Mesenteric fat pad (tissue), 1 donor: ENCODE measurements around the gene INPP5D. TPM values are rescaled to one million over a fixed set of nuclear protein-coding genes. Genes with fewer than 3 reads are reported as not detected.
"Not testable (repeated sequence)": the region's sequence is repeated elsewhere in the genome, so short reads cannot be mapped to it uniquely, and the experiment has no call there.

ENCODE experiments used
- DNase-seq: peaks from one replicate; pipeline ENCODE4 v3.0.0-alpha.2; 2020; ENCODE audit warnings: low spot score
- long read RNA-seq: library from polyadenylated mRNA; unstranded; transcript quantifications from one replicate; pipeline ENCODE4 v2.0.0, GENCODE V29; 2020
- total RNA-seq: library from RNA; stranded (reverse); fragmentation: NEBNext Ultra II Directional; extraction: Animal tissue kit (Norgen Biotek cat#: 25700); gene quantifications from one replicate; pipeline ENCODE4 v1.2.1, GENCODE V29; 2021
- donor health status: DM: yes; HTN: yes; CAD: no.

The INPP5D gene
- 28.8 TPM for total RNA-seq
- long read RNA-seq, partial matches to known transcripts, result 21 of 29 reads
- long read RNA-seq, other reads (novel, unspliced or antisense), result 4 of 29 reads

DNA sequence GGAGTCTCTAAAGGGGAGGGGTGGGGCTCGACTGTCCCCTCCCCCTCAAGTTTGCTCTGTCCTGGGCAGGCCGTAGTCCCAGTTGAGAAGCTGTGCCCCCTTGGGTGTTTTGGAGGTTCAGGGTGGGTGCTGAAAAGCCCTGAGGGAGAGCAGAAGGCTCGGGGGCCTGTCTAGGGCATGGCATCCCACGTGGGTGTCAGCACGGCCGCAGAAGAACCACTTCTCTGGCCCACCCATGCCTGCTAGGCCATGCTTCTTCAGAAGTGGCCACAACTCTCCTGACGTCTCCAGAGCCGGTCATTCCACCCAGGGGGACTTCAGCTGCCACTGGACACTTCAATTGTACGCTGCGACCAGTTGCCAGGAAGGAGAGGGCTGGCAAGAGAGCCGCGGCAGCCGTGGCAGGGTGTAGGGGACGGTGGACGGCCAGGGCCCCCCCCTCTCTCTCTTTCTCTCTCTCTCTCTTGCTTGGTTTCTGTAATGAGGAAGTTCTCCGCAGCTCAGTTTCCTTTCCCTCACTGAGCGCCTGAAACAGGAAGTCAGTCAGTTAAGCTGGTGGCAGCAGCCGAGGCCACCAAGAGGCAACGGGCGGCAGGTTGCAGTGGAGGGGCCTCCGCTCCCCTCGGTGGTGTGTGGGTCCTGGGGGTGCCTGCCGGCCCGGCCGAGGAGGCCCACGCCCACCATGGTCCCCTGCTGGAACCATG, at the start of gene INPP5D:
Gene INPP5D (plus strand): TSS at position 546 of the 704 bp plus-strand sequence. CDS start 137 bp downstream, at position 683.
- peak; percentile 90 for DNase-seq

GRCh38 chr2:233010569-233011267, 49.4 kb upstream of the INPP5D start:
- DNase-seq, result peak; percentile 83

DNA sequence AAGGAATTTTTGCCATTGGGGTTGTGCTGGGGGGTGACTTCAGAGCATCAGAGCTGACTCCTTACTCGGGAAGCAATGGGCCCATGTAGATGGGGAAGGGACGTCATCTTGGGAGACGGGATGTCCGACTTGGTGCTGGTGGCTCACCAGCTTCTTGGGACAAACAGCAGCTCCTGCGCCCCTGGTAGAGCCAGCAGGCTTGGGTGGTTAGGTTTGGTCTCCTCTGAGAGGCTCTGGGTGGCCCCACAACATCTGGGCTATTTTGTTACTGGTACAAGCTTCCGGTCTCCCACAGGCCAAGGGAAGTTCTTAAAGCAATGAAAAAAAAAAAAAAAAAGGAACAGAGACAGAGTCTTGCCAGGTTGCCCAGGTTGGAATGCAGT, 48.9 kb upstream of the INPP5D start:
- peak; percentile 74 for DNase-seq

- DNase-seq, result peak; percentile 67
These were observed 48.4 kb upstream of the INPP5D start for GRCh38 chr2:233011702-233012131.

- DNase-seq, result peak; percentile 72
These were observed 47.7 kb upstream of the INPP5D start for GRCh38 chr2:233012301-233012971.

DNA sequence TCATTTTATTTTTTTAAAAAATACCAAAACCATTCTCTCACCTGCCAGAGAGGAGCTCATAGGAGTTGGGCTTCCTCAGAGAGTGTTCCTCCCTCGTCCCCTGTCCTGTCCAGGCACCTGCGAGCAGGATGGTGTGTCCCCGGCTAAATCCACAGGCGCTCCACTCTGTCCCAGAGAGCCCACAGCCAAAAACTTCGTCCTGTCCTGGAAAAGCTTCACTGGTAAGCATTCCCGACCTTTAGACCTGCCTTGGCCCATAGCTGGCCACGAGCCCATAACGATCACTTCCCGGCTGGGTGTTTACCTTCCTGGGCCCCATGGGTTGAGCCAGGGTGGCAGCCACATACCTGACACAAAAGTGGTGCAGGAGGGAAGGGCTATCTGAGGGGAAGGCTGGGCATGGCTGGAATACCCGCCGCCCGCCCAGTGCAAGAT, 47.1 kb upstream of the INPP5D start, which contains the start of gene NGEF:
Gene NGEF (minus strand): TSS at position 230 of the 435 bp plus-strand sequence. CDS start 38,366 bp downstream, outside the sequence.
- peak; percentile 76 for DNase-seq

DNA sequence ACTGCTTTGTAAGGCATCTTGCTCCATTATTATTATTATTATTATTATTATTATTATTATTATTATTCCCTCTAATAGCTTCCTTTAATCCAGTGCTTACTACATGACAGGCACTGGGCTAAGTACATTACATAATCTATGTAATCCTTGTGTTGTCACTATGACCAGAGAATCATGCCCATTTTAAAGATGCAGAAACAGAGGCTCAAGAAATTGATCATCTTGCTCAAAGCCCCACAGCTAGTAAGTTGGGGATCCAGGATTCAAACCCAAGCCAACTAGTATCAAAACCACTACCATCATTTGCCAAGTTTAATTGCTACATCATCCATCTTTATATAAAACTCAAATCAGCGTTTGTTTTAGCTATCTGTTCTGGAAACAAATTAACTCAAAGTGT, 46.5 kb upstream of the INPP5D start:
- no peak for DNase-seq

GRCh38 chr2:233015019-233015645, 45.0 kb upstream of the INPP5D start:
- DNase-seq, result peak; percentile 24

DNA sequence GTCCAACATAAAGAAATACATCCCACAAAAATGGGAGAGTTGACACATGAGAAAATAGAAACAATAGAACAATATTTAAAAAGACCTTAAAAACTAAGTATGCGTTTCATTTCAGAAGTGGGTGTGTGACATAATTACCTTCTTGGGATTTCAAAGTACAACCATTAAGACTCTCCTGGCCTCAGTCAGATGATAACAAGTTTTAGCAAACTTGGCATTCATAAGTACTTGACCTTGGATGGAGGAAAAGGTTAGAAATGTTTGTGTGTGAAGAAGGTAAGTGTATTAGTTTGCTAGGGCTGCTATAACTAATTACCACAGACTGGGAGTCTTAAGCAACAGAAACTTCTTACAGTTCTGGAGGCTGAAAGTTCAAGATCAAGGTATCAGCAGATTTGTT, 42.2 kb upstream of the INPP5D start:
- no peak for DNase-seq

GRCh38 chr2:233019610-233020009, 40.5 kb upstream of the INPP5D start:
- not testable (repeated sequence) for DNase-seq

DNA sequence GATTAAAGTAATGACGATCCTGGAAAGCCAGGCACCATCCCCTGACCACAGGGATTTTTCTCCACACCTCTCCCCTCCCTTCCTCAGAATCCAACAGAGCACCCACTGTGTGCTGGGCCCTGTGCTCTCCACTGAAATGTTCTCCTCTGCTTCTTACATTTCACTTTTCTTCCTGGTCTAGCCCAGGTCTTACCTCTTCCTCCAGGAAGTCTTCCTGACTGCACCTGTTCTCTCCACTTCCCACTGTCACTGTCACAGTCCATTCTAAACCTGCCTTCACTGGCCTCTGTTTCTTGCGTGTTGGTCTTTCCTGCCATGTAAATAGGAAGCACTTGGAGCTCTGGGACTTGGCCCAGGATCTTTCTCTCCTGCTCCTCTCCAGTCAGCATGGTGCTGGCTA, 39.7 kb upstream of the INPP5D start:
- DNase-seq, result no peak

DNA sequence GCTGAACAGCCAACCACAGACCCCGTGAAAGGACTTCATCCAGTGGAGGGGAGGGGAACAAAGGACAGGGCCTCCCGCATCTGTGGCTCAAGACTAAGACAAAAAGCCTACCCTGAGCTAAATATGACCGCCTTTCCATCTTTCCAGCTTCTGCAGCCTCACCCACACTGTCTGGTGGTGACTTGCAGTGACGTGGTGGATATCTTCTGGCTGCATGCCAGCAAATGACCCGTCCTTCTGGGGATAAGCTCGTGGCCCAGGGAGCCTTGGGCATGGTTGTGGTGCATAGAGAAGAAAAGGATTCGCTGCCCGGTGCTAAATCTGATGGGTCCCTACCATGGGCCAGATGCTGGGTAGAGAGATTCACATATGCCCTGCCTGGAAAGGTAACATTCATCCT, 38.4 kb upstream of the INPP5D start:
- peak; percentile 65 for DNase-seq

GRCh38 chr2:233022561-233022960, 37.6 kb upstream of the INPP5D start:
- DNase-seq, result no peak

DNA sequence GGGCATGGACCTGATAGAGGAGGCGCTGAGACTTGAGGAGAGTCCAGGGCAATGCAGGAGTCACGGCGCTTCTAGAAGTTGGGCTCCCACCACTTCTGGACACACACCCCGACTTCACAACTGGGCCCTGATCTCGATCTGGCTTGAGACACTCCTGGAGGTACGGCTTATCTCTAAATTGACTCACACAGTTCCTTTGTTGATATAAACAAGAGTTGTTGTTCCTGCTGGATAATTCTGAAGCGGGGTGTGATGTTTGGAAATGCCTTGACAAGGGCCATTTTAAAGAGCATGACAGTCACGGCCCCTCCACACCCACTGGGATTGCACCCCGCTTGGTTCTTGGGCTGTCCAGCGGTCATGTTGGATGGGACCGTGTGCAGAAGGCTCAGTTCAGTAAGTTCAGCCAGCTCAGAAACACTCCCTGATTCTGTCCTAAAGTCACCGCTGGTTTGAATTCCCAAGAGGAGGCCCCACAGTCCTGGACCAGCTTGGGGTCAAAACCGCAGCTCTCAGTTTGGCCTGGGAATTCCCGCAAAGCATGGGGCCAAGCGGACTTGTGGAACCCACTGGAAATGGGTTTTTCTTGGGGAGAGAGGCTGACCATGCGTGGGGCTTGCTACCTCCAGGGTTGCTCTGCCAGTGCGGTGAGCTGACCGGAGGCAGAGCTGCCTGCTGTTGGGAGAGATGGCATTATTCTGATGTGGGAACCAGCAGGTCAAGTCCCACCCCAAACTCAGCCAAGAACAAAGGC, 37.0 kb upstream of the INPP5D start:
- DNase-seq, result peak; percentile 82

DNA sequence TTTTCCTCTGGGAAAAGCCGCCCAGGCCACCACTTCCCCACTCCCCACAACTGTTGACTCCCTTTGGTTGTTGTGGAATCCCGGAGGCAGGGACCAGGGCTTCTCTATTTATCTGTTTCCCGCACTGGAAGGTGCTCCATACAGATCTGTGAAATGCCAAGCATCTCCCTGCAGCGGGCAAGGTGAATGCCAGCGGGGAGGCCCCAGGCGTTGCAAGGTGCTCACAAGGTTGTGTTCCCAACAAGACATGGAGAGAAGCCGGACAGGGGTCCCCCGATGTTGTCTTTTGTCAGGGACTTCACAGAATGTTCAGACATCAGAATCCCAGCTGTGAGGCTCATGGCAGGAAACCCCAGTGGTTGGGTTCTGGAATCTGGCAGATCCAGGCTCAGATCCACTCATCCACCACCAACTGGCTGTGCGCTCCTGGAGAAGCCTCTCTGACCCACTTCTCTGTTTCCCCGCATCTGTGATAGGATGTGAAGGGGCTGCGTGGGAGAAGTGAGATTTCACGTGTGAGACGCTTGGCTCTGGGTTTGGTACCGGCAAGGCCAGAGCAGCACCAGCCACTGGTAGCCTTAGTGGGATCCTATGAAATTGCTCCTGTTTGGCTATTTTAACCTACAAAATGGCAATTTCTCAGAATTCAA, 36.3 kb upstream of the INPP5D start:
- peak; percentile 60 for DNase-seq

GRCh38 chr2:233025706-233026105, 34.4 kb upstream of the INPP5D start:
- DNase-seq, result peak; percentile 49

GRCh38 chr2:233026198-233026813, 33.8 kb upstream of the INPP5D start:
- no peak for DNase-seq

DNA sequence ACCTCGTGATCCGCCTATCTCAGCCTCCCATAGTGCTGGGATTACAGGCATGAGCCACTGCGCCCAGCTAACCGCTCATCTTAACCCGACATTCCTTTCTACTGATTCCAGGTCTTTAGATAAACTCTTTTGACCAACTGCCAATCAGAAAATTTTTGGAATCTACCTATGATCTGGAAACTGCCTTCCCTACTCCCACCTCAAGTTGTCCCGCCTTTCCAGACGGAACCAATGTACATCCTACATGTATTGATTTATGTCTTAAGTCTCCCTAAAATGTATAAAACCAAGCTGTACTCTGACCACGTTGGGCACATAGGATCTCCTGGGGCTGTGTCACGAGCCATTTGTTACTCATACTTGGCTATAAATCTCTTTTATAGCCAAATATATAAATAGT, 30.8 kb upstream of the INPP5D start:
- no peak for DNase-seq
